ENCODE data around the gene TBC1D19.
"Not testable (repeated sequence)": the region's sequence is repeated elsewhere in the genome, so short reads cannot be mapped to it uniquely, and the experiment has no call there.

Gene TBC1D19
- long read RNA-seq, transcript TBC1D19-201 (21 exons, 2,263 nt) = major isoform, 7 of 18 reads
- long read RNA-seq, partial matches to known transcripts = 0 of 18 reads
- long read RNA-seq, other reads (novel, unspliced or antisense) = 11 of 18 reads

- H3K27ac ChIP-seq (replicated peaks) = peak within 1 kb of the TSS; percentile 67
- H3K4me3 ChIP-seq (replicated peaks; ENCODE audit: insufficient read depth, low read length) = peak within 1 kb of the TSS; percentile 75
- DNase-seq (ENCODE audit: low read depth in 1 of 2, low spot score in 1 of 2) = peak; percentile 73 to 93
- no peaks in the 10 kb centered on the region for H3K27me3 ChIP-seq (ENCODE audit: insufficient read depth, poor library complexity, severe bottlenecking)
- TF ChIP-seq GABPA (IDR thresholded peaks at IDR 0.05; ENCODE audit: low read depth) = peak; percentile 93
- TF ChIP-seq CTCF (IDR thresholded peaks at IDR 0.05; ENCODE audit: insufficient read depth, low read length) = no peak
- TF ChIP-seq POLR2AphosphoS5 (IDR thresholded peaks at IDR 0.05; ENCODE audit: low read depth) = peak; percentile 92
- peak; percentile 74 for TF ChIP-seq REST (IDR thresholded peaks at IDR 0.05; ENCODE audit: insufficient replicate concordance, low read depth)
- no peak; the same call in 1 of the 2 replicates for TF ChIP-seq SPI1 (IDR thresholded peaks at IDR 0.05; ENCODE audit: borderline replicate concordance, low read depth)
These were observed at the start of gene TBC1D19 for GRCh38 chr4:26583865-26584652. Gene TBC1D19 (plus strand): TSS chr4:26584084. CDS start chr4:26584194, 110 bp downstream.

GRCh38 chr4:26542991-26543390 is 40.9 kb upstream of the TBC1D19 start:
- DNase-seq (ENCODE audit: low read depth in 1 of 2, low spot score in 1 of 2) = no peak
- no peaks in the 10 kb centered on the region for H3K27me3 ChIP-seq (ENCODE audit: insufficient read depth, poor library complexity, severe bottlenecking)
- no peak overlapping the region for H3K27ac ChIP-seq (replicated peaks)
- TF ChIP-seq GABPA (IDR thresholded peaks at IDR 0.05; ENCODE audit: low read depth) (no peak), CTCF (IDR thresholded peaks at IDR 0.05; ENCODE audit: insufficient read depth, low read length) (no peak), POLR2AphosphoS5 (IDR thresholded peaks at IDR 0.05; ENCODE audit: low read depth) (no peak)
- H3K4me3 ChIP-seq (replicated peaks; ENCODE audit: insufficient read depth, low read length) = no peak overlapping the region

GRCh38 chr4:26544421-26544820 is 39.5 kb upstream of the TBC1D19 start:
- no peak for TF ChIP-seq REST (IDR thresholded peaks at IDR 0.05; ENCODE audit: insufficient replicate concordance, low read depth)
- TF ChIP-seq POLR2AphosphoS5 (IDR thresholded peaks at IDR 0.05; ENCODE audit: low read depth) = no peak
- TF ChIP-seq SPI1 (IDR thresholded peaks at IDR 0.05; ENCODE audit: borderline replicate concordance, low read depth) = no peak
- no peak for TF ChIP-seq CTCF (IDR thresholded peaks at IDR 0.05; ENCODE audit: insufficient read depth, low read length)
- no peak for TF ChIP-seq GABPA (IDR thresholded peaks at IDR 0.05; ENCODE audit: low read depth)
- no peaks in the 10 kb centered on the region for H3K27me3 ChIP-seq (ENCODE audit: insufficient read depth, poor library complexity, severe bottlenecking)
- no peak overlapping the region for H3K4me3 ChIP-seq (replicated peaks; ENCODE audit: insufficient read depth, low read length)
- H3K27ac ChIP-seq (replicated peaks) = no peak overlapping the region
- no peak for DNase-seq (ENCODE audit: low read depth in 1 of 2, low spot score in 1 of 2)

GRCh38 chr4:26548379-26548778 is 35.5 kb upstream of the TBC1D19 start:
- not testable (repeated sequence) for H3K27ac ChIP-seq (replicated peaks); H3K4me3 ChIP-seq (replicated peaks; ENCODE audit: insufficient read depth, low read length); H3K27me3 ChIP-seq (ENCODE audit: insufficient read depth, poor library complexity, severe bottlenecking); DNase-seq (ENCODE audit: low read depth in 1 of 2, low spot score in 1 of 2)
